K562 (cell line): ENCODE measurements around the gene TAMALIN. TPM values are rescaled to one million over a fixed set of nuclear protein-coding genes. Genes with fewer than 3 reads are reported as not detected.

Source experiments
- ATAC-seq: fragments of 200-7000 bp; cut with Tn5 transposase; 3 replicates; pipeline ENCODE4 v1.9.1; 2020; ENCODE audit warnings: moderate library complexity
- BruUV-seq: library from RNA; stranded (reverse); fragments of 400-500 nt; replicated peaks from 2 replicates; lab custom pipeline; 2021; lab: Mats Ljungman, UMichigan
- CTCF ChIA-PET: fragments of 300-600 bp; formaldehyde crosslinking; extraction: SDS; loops from one replicate; lab custom pipeline; 2021; ENCODE audit warnings: low intra/inter-chr PET ratio; lab: Yijun Ruan, JAX
- POLR2A ChIA-PET: fragments of 300-600, 350-650 bp; sonication (Branson Sonifier 250); formaldehyde crosslinking; extraction: SDS; loops from one replicate; lab custom pipeline; 2021; ENCODE audit warnings: antibody characterized with exemption, inconsistent platforms; lab: Yijun Ruan, JAX
- DNase-seq, 4 experiments: peaks; one replicate each; pipeline versions ENCODE4 v3.0.0 to v3.0.0-alpha.2; 2011 to 2018; ENCODE audit warnings: low spot score in 3 of 4, mixed read lengths in 3 of 4; ENCODE audit errors: extremely low read depth in 1 of 4
- FAIRE-seq: peaks from 2 replicates; lab custom pipeline; 2011; peaks lifted over from hg19 to GRCh38; lab: Jason Lieb, UNC
- H2AFZ ChIP-seq: 2 replicates; pipeline ENCODE4 v1.6.0; 2011; ENCODE audit warnings: low read depth, low read length, control low read depth, inconsistent platforms
- H3K27ac ChIP-seq: fragments of 200-600 bp; 3 replicates; pipeline ENCODE4 v1.8.0; 2011; ENCODE audit warnings: low read depth, mild to moderate bottlenecking, control low read depth, inconsistent platforms, low read length, moderate library complexity, mixed read lengths; ENCODE audit errors: extremely low read depth
- H3K27me3 ChIP-seq, 2 experiments: fragments of 300-600 bp in 1 of 2; 2 replicates in 1 of 2; 3 replicates in 1 of 2; pipeline versions ENCODE4 v1.6.0 to v1.8.0; 2011; ENCODE audit warnings: inconsistent platforms in 2 of 2, low read length in 2 of 2, mild to moderate bottlenecking in 1 of 2, mixed read lengths in 1 of 2, moderate library complexity in 1 of 2; ENCODE audit not compliant: control insufficient read depth in 2 of 2, insufficient read depth in 2 of 2
- H3K36me3 ChIP-seq: fragments of 300-600 bp; 3 replicates; pipeline ENCODE4 v1.8.0; 2011; ENCODE audit warnings: mild to moderate bottlenecking, low read length, inconsistent platforms; ENCODE audit not compliant: control insufficient read depth, insufficient read depth
- H3K4me1 ChIP-seq, 2 experiments: fragments of 200-600 bp in 1 of 2; replicated peaks in 1 of 2; 2 replicates in 1 of 2; 3 replicates in 1 of 2; pipeline versions ENCODE4 v1.5.1 to v1.8.0; 2011; ENCODE audit warnings: inconsistent platforms in 2 of 2, low read length in 2 of 2, mild to moderate bottlenecking in 1 of 2, mixed read lengths in 1 of 2, moderate library complexity in 1 of 2; ENCODE audit not compliant: control insufficient read depth in 2 of 2, insufficient read depth in 2 of 2
- H3K4me2 ChIP-seq: 2 replicates; pipeline ENCODE4 v1.6.1; 2011; ENCODE audit warnings: low read length, control low read depth, inconsistent platforms, mixed read lengths; ENCODE audit not compliant: insufficient read depth
- H3K4me3 ChIP-seq: fragments of 200-600 bp; sonication (generic), shearing (Covaris generic); 2 replicates; pipeline ENCODE4 v1.5.1; 2016; ENCODE audit warnings: control low read depth, inconsistent platforms
- H3K79me2 ChIP-seq: fragments of 200-600 bp; 3 replicates; pipeline ENCODE4 v1.8.0; 2011; ENCODE audit warnings: low read length, inconsistent platforms; ENCODE audit not compliant: control insufficient read depth, insufficient read depth
- H3K9ac ChIP-seq, 2 experiments: 2 replicates each; pipeline versions ENCODE4 v1.6.0 to v1.6.1; 2011; ENCODE audit warnings: low read depth in 2 of 2, low read length in 2 of 2, control low read depth in 1 of 2, inconsistent platforms in 1 of 2, mild to moderate bottlenecking in 1 of 2, mixed read lengths in 1 of 2; ENCODE audit not compliant: insufficient read depth in 1 of 2
- H3K9me1 ChIP-seq: one replicate; pipeline ENCODE4 v1.6.0; 2011; ENCODE audit warnings: inconsistent platforms, mild to moderate bottlenecking, low read length, moderate library complexity; ENCODE audit not compliant: control insufficient read depth, insufficient read depth
- H3K9me3 ChIP-seq: replicated peaks from 2 replicates; pipeline ENCODE4 v1.5.1; 2011; ENCODE audit warnings: low read depth, low read length, inconsistent platforms; ENCODE audit not compliant: control insufficient read depth, insufficient read depth
- H4K20me1 ChIP-seq: replicated peaks from 2 replicates; pipeline ENCODE4 v1.6.1; 2011; ENCODE audit warnings: low read length, inconsistent platforms, mixed read lengths; ENCODE audit not compliant: control insufficient read depth, insufficient read depth
- ADNP ChIP-seq: fragments of 200-800 bp; sonication (Bioruptor generic); IDR thresholded peaks from 2 replicates; pipeline ENCODE4 v1.6.1; 2016; ENCODE audit warnings: missing genetic modification characterization, missing compliant biosample characterization
- CEBPG ChIP-seq, 3 experiments: fragments of 200-800 bp in 1 of 3; sonication (Bioruptor generic) in 1 of 3; sonication (generic) in 1 of 3; formaldehyde crosslinking in 1 of 3; IDR thresholded peaks in 2 of 3; conservative IDR thresholded peaks in 1 of 3; 2 replicates each; pipeline versions ENCODE4 v1.6.1 to v1.8.0; 2016 to 2022; ENCODE audit warnings: missing compliant biosample characterization in 2 of 3, missing genetic modification characterization in 2 of 3, mild to moderate bottlenecking in 1 of 3, missing genetic modification reagents in 1 of 3
- E2F1 ChIP-seq: sonication (generic); formaldehyde crosslinking; IDR thresholded peaks from 2 replicates; pipeline ENCODE4 v1.8.1; 2023; ENCODE audit warnings: mild to moderate bottlenecking, missing genetic modification reagents, moderate library complexity
- MAZ ChIP-seq, 2 experiments: fragments of 450-650 bp in 1 of 2; sonication (generic) in 1 of 2; formaldehyde crosslinking; IDR thresholded peaks in 1 of 2; conservative IDR thresholded peaks in 1 of 2; 2 replicates each; pipeline versions ENCODE4 v1.4.0 to v1.5.0; 2020; ENCODE audit warnings: mild to moderate bottlenecking in 1 of 2, missing genetic modification reagents in 1 of 2
- ZBTB7A ChIP-seq: IDR thresholded peaks from 2 replicates; pipeline ENCODE4 v1.6.1; 2011; ENCODE audit warnings: low read depth, mild to moderate bottlenecking, low read length, moderate library complexity, borderline replicate concordance; ENCODE audit not compliant: control insufficient read depth
- ZNF146 ChIP-seq: IDR thresholded peaks from one replicate; pipeline ENCODE4 v1.6.1; 2018; ENCODE audit warnings: missing compliant biosample characterization; ENCODE audit not compliant: unreplicated experiment
- ZNF24 ChIP-seq: fragments of 450-650 bp; IDR thresholded peaks from 2 replicates; pipeline ENCODE4 v1.6.1; 2016
- ZNF431 ChIP-seq: sonication (generic); formaldehyde crosslinking; IDR thresholded peaks from 2 replicates; pipeline ENCODE4 v1.8.0; 2022; ENCODE audit warnings: mild to moderate bottlenecking, missing genetic modification reagents
- WGBS: fragments of 100-300 bp; shearing (Covaris generic); methylation state at CpG from one replicate; pipeline ENCODE4 v1.1.6; 2016; ENCODE audit warnings: low coverage, mixed read lengths; ENCODE audit not compliant: insufficient coverage; ENCODE audit errors: missing lambda C conversion rate; 5-methylcytosine and 5-hydroxymethylcytosine counted together
- in situ Hi-C: fragments of 300-500 bp; cut with MboI; formaldehyde crosslinking; loops from 4 replicates; pipeline ENCODE4 v1.15.0; 2018; ENCODE audit warnings: inconsistent platforms, mixed read lengths
- intact Hi-C: fragments of 100-400 bp; cut with micrococcal nuclease; formaldehyde crosslinking; loops from 2 replicates; pipeline ENCODE4 v1.14.2; 2022
- polyA plus RNA-seq, 8 experiments: library from polyadenylated mRNA; depleted of rRNA in 4 of 8; stranded (reverse) in 5 of 8; unstranded in 3 of 8; fragments of >200 nt; fragmentation: Nextera tagmentation in 2 of 8; fragmentation: Illumina TruSeq in 1 of 8; extraction: Ambion mirVana in 2 of 8; extraction: Trizol in 1 of 8; gene quantifications; 2 replicates each; pipeline versions ENCODE4 v1.2.1 to v1.2.3, GENCODE V29; 2011 to 2014; ENCODE audit warnings: inconsistent platforms in 1 of 8, missing spikeins in 1 of 8
- total RNA-seq, 7 experiments: library from RNA; depleted of rRNA in 6 of 7; stranded (reverse); fragments of >200 nt in 6 of 7; fragmentation: Illumina TruSeq in 2 of 7; extraction: Trizol in 2 of 7; gene quantifications; 2 replicates each; pipeline versions ENCODE4 v1.2.1 to v1.2.3, GENCODE V29; 2011 to 2021; ENCODE audit warnings: low replicate concordance in 1 of 7

The TAMALIN gene
- total and polyA plus RNA-seq, 9 of the 15 experiments (the other 6 are each of a cell fraction or from before 2014, with no cell fraction given): 0.74 to 2.2 (median 1.5) TPM; not detected in 2

- 0 out of 4 replicates have a peak, but pooled peaks of 1 of the 2 experiments have one; percentile 3 for TF ChIP-seq MAZ (CRISPR knock-in tag; conservative IDR thresholded peaks at IDR 0.05 in 1 of 2, IDR thresholded peaks at IDR 0.05 in 1 of 2)
- TF ChIP-seq ZNF24: 0 out of 2 replicates have a peak, but pooled peaks have one; percentile 3
- TF ChIP-seq E2F1 (CRISPR knock-in tag): 0 out of 2 replicates have a peak, but pooled peaks have one; percentile 36
Measured at GRCh38 chr12:52023976-52024688, 17.4 kb downstream of the TAMALIN start (continued).

- peak overlapping the region; percentile 94; the same call in 1 of the 2 replicates for H2AFZ ChIP-seq
- in situ Hi-C loops: loop anchor here (5.0 to 25.0 kb wide), 3 partner anchors 57 to 613 kb away; partner anchors contain the start of gene SLC4A8
- ATAC-seq: no peak
Measured at GRCh38 chr12:52024845-52025230, 18.1 kb downstream of the TAMALIN start.

More at GRCh38 chr12:52024845-52025230, 18.1 kb downstream of the TAMALIN start:
- no TSS peak for BruUV-seq
- Histone ChIP-seq H3K27me3 (peaks cover 0 to 20% of the 10 kb centered on the region in 2 experiments; a peak in 3 of 5 replicates), H3K27ac (no peak overlapping the region), H3K9me1 (no peaks in the 10 kb centered on the region), H3K9me3 (no peaks in the 10 kb centered on the region), H4K20me1 (no peaks in the 10 kb centered on the region), H3K79me2 (no peaks in the 10 kb centered on the region), H3K9ac (no peak overlapping the region; a peak in 1 of 4 replicates), H3K4me1 (peaks cover 2 to 27% of the 10 kb centered on the region in 2 experiments; a peak in 3 of 5 replicates), H3K4me2 (no peak overlapping the region), H3K4me3 (no peak overlapping the region), H3K36me3 (no peaks in the 10 kb centered on the region)
- DNase-seq: no peak
- ChIA-PET CTCF (interaction anchor here (0.6 to 6.0 kb wide), 16 partner anchors 20 to 505 kb away, joined by 3 to 242 read pairs (median 4); partner anchors contain the start of genes ATG101, SMIM41 and TAMALIN), POLR2A (interaction anchor here (0.7 to 1.5 kb wide), 6 partner anchors 20 to 97 kb away, joined by 3 to 7 read pairs (median 4); partner anchors contain the start of gene ATG101)
- no peak for FAIRE-seq
- WGBS: 57% methylated on average over 4 of the region's 15 CpGs
- intact Hi-C loops: loop anchor here (1.0 kb wide), 3 partner anchors 44 to 96 kb away; partner anchors contain the start of gene ATG101
- TF ChIP-seq ZBTB7A (no peak), CEBPG (CRISPR knock-in tag; IDR thresholded peaks at IDR 0.05) (no peak), CEBPG (tag; conservative IDR thresholded peaks at IDR 0.05 in 1 of 2, IDR thresholded peaks at IDR 0.05 in 1 of 2) (no peak), ZNF431 (CRISPR knock-in tag) (peak; percentile 44; the same call in 1 of the 2 replicates), ADNP (tag) (peak; percentile 50; the same call in 1 of the 2 replicates), ZNF146 (no peak)
